ENCODE results near the gene HNF1B. TPM values are rescaled to one million over a fixed set of nuclear protein-coding genes. Genes with fewer than 3 reads are reported as not detected.

The HNF1B gene
- polyA plus RNA-seq, 1 of the 3 experiments (the other 2 are of a cell fraction): not detected

- peaks cover 1% of the 10 kb centered on the region for H3F3A ChIP-seq (replicated peaks; ENCODE audit: insufficient read depth)
- H3K4me1 ChIP-seq (ENCODE audit: control insufficient read depth in 1 of 2, insufficient read depth in 2 of 2, low read depth in 1 of 2, low read length in 1 of 2): peaks cover 0 to 13% of the 10 kb centered on the region in 2 experiments; a peak in 1 of 4 replicates
- no peak overlapping the region for H3K27ac ChIP-seq (ENCODE audit: low read depth in 2 of 2, low read length in 1 of 2)
- no peaks in the 10 kb centered on the region for H3K9me2 ChIP-seq
- TF ChIP-seq MEF2A (IDR thresholded peaks at IDR 0.05; ENCODE audit: borderline replicate concordance, low read depth): no peak
- TF ChIP-seq RXRA (IDR thresholded peaks at IDR 0.05; ENCODE audit: borderline replicate concordance, low read depth): no peak
- no peak for TF ChIP-seq RFX5 (IDR thresholded peaks at IDR 0.05; ENCODE audit: low read length)
- no peak for TF ChIP-seq EP300 (IDR thresholded peaks at IDR 0.05; ENCODE audit: borderline replicate concordance in 1 of 2, low read depth in 1 of 2, low read length in 1 of 2)
- no peak for TF ChIP-seq TEAD4 (IDR thresholded peaks at IDR 0.05; ENCODE audit: borderline replicate concordance, insufficient read depth)
- no peak for TF ChIP-seq JUND (IDR thresholded peaks at IDR 0.05)
- no peak for TF ChIP-seq SIN3A (IDR thresholded peaks at IDR 0.05; ENCODE audit: borderline replicate concordance, low read depth, low read length)
- no peak for TF ChIP-seq YY1 (IDR thresholded peaks at IDR 0.05; ENCODE audit: low read depth)
- H4K20me1 ChIP-seq (ENCODE audit: insufficient read depth): no peaks in the 10 kb centered on the region
- no peak for DNase-seq
- no peak overlapping the region for H3K4me3 ChIP-seq (ENCODE audit: low read depth in 2 of 2, low read length in 1 of 2)
- H3K9me3 ChIP-seq: no peaks in the 10 kb centered on the region
- H3K4me2 ChIP-seq: no peak overlapping the region
- WGBS (ENCODE audit: low lambda C conversion rate): 52% methylated on average over 1 of the region's 1 CpG
- no peaks in the 10 kb centered on the region for H3K79me2 ChIP-seq (ENCODE audit: insufficient read depth)
- no peaks in the 10 kb centered on the region for H3K27me3 ChIP-seq (ENCODE audit: insufficient read depth)
- H2AFZ ChIP-seq (ENCODE audit: low read depth): no peak overlapping the region
- H3K9ac ChIP-seq: no peak overlapping the region
- no peaks in the 10 kb centered on the region for H3K36me3 ChIP-seq (replicated peaks in 1 of 2; ENCODE audit: control insufficient read depth in 1 of 2, insufficient read depth in 2 of 2, low read length in 1 of 2)
- CTCF ChIA-PET: no interaction called here
- POLR2A ChIA-PET: no interaction called here
Observed at GRCh38 chr17:37677021-37677420, 67.8 kb downstream of the HNF1B start.

GRCh38 chr17:37676115-37676925 is 68.5 kb downstream of the HNF1B start:
- ChIA-PET CTCF (no interaction called here), POLR2A (no interaction called here)
- TF ChIP-seq MEF2A (IDR thresholded peaks at IDR 0.05; ENCODE audit: borderline replicate concordance, low read depth) (no peak), IRF3 (IDR thresholded peaks at IDR 0.05; ENCODE audit: low read depth, low read length) (no peak), EP300 (IDR thresholded peaks at IDR 0.05; ENCODE audit: borderline replicate concordance in 1 of 2, low read depth in 1 of 2, low read length in 1 of 2) (no peak), SIN3A (IDR thresholded peaks at IDR 0.05; ENCODE audit: borderline replicate concordance, low read depth, low read length) (no peak), ZBTB33 (IDR thresholded peaks at IDR 0.05; ENCODE audit: borderline replicate concordance, low read depth) (no peak), MXI1 (IDR thresholded peaks at IDR 0.05; ENCODE audit: low read depth, low read length) (no peak), USF2 (IDR thresholded peaks at IDR 0.05; ENCODE audit: borderline replicate concordance, low read depth, low read length) (no peak), GABPA (IDR thresholded peaks at IDR 0.05; ENCODE audit: low read depth) (no peak), RXRA (IDR thresholded peaks at IDR 0.05; ENCODE audit: borderline replicate concordance, low read depth) (no peak), MAX (IDR thresholded peaks at IDR 0.05; ENCODE audit: low read depth) (no peak), JUND (IDR thresholded peaks at IDR 0.05) (no peak)
- WGBS (ENCODE audit: low lambda C conversion rate): 48% methylated on average over 7 of the region's 7 CpGs
- H3F3A ChIP-seq (replicated peaks; ENCODE audit: insufficient read depth): peaks cover 3% of the 10 kb centered on the region
- no peaks in the 10 kb centered on the region for H3K36me3 ChIP-seq (replicated peaks in 1 of 2; ENCODE audit: control insufficient read depth in 1 of 2, insufficient read depth in 2 of 2, low read length in 1 of 2)
- H3K9me2 ChIP-seq: no peaks in the 10 kb centered on the region
- no peaks in the 10 kb centered on the region for H4K20me1 ChIP-seq (ENCODE audit: insufficient read depth)
- H3K79me2 ChIP-seq (ENCODE audit: insufficient read depth): no peaks in the 10 kb centered on the region
- H3K9ac ChIP-seq: no peak overlapping the region
- no peak overlapping the region for H2AFZ ChIP-seq (ENCODE audit: low read depth)
- H3K4me3 ChIP-seq (ENCODE audit: low read depth in 2 of 2, low read length in 1 of 2): no peak overlapping the region
- H3K27ac ChIP-seq (ENCODE audit: low read depth in 2 of 2, low read length in 1 of 2): no peak overlapping the region
- DNase-seq: no peak
- H3K9me3 ChIP-seq: no peaks in the 10 kb centered on the region
- no peaks in the 10 kb centered on the region for H3K27me3 ChIP-seq (ENCODE audit: insufficient read depth)
- H3K4me1 ChIP-seq (ENCODE audit: control insufficient read depth in 1 of 2, insufficient read depth in 2 of 2, low read depth in 1 of 2, low read length in 1 of 2): peaks cover 0 to 16% of the 10 kb centered on the region in 2 experiments; a peak in 1 of 4 replicates
- no peak overlapping the region for H3K4me2 ChIP-seq

All from SK-N-SH (cell line).